Measurements from ENCODE around the gene MAMDC4.
"Not testable (repeated sequence)": the region's sequence is repeated elsewhere in the genome, so short reads cannot be mapped to it uniquely, and the experiment has no call there.

MAMDC4 gene

DNA sequence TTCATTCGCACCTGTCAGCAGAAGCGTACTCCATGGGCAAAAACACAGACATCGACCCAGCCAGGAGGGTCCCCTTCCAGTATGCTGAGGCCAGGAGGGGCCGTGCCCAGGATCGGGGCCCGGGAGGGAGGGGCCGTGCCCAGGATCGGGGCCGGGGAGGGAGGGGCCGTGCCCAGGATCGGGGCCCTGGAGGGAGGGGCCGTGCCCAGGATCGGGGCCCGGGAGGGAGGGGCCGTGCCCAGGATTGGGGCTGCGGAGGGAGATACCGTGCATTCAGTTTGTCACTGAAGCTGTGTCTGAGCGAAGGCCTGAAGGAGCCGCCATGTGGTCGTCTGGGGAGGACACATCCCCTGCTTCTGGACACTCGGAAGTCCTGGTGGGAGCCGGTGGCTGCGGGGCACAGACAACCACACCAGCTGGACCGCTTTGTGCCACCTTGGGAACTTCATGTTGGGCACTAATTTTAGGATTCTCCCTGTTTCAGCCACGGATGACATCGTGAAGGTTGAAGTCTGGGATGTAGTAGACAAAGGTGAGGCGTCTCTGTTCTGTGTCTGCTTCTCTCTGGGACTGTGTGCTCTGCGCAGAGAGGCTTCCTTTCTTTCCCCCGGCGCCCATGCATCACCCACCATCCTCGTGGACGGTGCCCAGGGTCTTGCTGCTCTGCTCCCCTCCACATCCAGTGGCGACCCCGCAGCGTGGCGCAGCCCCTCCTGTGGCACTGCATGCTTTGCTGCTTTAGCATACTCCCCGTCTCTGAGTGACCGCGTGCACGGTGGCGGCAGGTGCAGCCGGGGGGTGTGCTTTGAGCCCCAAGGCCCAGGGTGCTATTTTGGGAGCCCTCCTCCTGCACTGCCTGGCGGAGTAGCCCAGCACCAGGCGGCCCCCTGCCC is 26.6 kb upstream of the MAMDC4 start:
- DNase-seq (ENCODE audit: low read depth): no peak

DNA sequence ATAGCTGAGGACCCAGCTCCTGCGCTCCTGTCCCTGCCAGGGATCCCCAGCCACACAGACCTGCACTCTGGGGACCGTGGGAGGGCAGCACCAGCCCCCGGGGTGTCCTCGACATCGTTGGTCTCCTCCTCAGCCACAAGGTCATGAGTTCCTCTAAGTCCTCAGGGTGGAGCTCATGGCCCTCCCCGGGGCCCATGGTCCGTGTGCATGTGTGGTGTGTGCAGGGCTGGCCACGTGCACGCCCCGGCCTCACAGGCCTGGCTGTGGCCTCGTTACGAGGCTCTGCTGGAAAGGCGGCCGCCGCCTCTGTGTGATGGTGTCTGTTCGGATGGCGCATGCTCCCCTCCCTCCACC is 26.0 kb upstream of the MAMDC4 start:
- DNase-seq (ENCODE audit: low read depth): no peak

DNA sequence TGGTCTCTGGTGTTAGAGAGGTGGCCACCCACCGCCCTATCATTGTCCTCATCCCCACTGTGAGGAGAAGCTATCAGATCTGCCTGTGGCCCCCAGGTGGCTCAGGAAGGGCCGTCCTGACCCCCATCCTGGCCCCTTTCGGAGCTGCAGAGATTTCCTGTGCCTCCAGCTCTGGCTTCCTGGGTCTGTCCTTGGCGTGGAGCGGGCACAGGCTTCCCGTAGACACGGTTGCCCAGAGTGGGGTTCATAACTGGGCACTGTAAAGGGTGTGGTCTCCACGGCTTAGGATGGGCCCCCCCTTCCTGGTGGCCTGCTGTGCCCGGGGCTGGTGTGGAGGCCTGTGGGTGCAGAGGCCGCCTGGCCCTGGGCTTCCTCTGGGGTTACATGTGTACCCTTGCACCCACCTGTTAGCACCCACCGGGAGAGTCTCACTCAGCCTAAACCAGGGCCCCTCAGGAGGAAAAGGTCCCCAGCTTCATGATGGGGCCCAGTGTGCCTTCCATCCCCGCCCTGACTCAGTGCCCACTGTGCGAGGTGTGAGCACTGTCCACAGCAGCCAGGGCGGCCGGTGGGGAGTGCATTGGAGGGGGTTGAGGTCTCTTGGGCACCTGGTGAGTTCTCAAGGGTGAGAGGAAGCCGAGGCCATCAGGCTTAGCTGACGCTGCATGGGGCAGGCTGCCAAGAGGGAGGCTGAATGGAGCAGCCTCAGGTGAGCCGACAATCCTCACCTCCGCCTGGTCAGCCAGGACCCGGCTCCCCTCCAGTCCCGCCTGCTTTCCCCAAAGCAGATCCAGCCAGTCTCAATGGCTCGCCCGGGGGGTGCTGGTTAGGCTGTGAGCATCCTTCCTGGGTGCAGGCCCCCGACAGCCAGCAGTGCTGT is 25.2 kb upstream of the MAMDC4 start:
- DNase-seq (ENCODE audit: low read depth): no peak

DNA sequence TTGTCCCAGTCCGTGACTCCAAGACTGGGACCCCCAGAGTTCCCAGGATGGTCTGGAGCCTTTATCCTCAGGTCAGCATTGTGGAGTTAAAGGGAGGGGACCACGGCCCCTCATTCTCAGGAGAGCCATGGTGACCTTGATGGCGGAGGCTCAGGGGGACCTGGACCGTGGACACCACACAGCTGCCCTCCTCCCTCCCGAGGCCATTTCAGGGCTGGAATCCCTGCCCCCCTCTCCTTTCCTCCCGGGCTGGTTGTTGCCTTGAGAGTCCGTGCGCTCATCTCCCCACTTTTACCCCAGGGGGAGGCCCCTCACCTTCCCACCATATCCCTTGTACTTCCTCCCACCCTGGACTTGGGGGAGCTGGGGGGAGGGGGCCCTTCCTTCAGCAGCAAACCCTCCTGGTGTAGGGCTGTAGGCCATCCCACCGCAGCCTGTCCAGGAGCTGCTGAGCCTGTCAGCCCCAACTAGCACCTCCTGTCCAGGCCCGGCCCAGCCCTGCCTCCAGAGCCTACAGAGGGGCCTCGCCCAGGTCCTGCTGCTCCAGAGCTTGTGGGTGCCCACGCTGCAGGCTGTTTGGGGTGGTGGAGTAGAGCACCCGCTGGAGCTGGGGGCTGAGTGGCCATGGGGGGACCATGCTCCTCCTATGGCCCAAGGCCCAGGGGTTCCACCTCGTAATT is 24.2 kb upstream of the MAMDC4 start:
- DNase-seq (ENCODE audit: low read depth): no peak

DNA sequence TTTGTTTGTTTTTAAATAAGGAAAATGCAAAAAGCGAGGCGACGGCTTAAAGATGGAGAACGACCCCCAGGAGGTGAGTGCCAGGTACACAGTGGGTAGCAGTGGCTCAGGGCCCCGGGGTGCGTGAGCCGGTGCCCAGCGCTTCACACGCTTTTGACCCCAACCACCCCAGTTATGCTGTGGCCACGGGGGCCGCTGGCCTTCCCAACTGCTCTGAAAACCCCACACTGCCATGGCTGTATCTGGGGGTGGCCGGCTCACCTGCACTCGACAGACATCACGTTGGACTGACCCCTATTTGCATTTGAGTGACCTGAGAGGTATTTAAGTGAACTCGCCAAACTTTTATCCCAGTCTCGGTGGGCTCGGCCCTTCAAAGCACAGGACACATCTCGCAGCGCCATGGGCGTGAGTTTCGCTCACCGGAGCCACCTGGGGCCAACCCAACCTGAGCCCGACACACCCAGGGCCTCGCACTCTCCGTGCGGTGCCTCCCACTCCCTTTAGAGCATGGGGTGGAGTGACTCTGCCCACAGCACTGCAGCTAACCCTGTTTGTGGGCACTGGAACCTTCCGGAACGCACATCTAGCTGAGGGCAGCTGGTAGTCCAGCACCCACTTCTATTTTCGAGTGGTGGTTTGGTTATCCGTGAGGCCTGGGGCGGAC is 23.5 kb upstream of the MAMDC4 start:
- DNase-seq (ENCODE audit: low read depth): no peak

DNA sequence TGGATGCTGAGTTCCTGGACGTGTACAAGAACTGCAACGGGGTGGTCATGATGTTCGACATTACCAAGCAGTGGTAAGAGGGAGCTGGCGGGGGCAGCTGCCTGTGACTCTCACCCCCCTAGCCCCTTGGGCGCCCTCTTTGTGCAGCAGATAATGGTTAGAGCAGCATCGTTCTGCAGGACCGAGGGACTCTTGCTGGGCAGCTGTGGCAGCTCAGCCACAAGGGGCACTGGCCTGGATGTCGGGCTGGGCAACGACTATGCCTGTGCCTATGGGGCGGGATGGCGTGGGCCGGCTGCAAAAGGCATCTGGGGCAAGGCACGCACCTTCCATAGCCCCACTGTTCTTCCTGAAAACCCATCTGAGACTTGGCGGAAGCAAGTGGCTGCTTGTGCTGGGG is 22.7 kb upstream of the MAMDC4 start:
- no peak for DNase-seq (ENCODE audit: low read depth)

DNA sequence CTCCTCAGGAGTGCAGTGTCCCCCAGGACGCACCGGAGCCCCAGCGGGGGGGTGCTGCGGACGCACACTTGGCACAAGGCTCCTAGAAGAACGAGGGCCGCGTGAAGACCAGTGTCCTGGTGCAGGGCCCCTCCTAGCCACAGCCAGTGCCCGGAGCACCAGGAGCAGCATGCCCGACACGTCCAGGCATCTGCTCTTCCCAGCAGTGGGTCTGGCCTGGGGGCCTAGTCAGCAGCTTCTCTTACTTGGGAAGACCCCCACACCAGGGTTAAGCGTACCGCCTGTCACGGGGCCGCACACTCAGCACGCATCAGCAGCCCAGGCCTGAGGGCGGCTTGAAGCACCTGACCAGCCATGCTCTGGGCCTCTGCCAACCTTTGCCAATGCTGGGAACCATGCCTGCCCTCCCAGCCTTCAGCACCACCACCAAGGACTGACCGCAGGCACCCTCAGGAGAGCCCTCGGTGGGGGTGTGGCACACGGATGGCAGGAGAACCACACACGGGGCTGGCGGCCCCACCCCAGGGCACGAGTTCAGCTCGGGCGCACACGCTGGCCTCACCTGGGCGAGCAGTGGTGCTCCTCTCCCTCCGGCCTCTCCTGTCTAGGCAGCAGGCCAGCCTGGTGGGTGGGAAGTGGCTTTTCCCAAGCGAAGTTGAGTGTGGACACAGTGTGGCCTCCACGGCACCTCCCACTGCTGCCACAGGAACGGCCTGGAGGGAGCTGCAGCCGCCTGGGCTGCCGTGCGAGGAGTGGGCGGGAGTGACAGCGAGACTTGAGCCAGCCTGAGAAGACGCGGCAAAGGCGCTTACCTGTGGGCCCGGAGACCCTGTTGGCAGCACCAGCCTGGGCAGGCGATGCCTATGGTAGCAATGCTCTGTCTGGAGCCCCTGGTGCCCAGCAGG is 21.9 kb upstream of the MAMDC4 start:
- DNase-seq (ENCODE audit: low read depth): no peak

DNA sequence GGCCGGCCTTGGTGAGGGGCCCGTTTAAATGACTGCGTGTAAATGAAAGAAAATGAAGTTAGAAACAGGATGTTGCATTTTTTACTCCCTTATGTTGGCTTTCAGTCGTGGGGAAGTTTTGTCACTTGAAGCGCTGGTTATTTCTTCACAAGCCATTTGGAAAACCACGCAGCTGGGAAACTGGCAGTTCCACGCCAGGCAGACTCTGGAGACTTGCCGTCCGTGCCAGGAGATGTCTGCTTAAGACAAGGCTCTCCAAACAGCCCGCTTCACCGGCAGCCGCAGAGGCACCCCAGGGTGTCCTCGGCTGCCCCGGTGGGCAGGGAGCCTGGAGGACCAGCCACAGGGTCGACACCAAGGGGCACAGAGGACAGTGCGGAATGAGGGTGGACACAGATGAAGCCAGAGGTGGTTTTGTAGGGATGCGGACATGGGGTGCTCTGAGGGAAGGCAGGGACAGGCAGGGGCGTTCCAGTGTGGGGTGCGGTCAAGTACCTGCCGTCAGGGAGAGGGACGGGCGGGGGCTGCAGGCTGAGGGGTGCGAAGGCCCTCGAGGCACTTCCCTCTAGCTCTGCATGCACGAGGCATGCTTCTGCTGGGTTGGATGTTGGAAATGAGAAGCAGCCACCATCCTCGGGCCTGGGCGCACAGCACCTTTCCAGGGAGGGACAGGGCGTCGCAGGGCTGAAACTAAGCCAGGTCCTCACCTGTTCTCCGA is 21.0 kb upstream of the MAMDC4 start:
- no peak for DNase-seq (ENCODE audit: low read depth)

DNA sequence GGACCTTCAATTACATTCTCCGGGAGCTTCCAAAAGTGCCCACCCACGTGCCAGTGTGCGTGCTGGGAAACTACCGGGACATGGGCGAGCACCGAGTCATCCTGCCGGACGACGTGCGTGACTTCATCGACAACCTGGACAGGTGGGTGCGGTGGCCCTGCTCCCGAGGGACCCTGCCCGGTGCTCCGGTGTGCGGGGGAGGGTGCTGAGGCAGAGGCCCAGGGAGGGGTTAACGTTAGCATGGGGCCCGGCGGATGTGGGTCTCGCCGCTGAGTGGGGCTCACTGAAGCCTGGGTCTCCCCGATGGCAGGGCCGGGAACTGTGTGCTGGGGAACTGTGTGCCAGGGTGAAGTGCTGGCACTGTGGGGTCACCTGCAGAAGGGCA is 20.4 kb upstream of the MAMDC4 start:
- DNase-seq (ENCODE audit: low read depth): no peak

DNA sequence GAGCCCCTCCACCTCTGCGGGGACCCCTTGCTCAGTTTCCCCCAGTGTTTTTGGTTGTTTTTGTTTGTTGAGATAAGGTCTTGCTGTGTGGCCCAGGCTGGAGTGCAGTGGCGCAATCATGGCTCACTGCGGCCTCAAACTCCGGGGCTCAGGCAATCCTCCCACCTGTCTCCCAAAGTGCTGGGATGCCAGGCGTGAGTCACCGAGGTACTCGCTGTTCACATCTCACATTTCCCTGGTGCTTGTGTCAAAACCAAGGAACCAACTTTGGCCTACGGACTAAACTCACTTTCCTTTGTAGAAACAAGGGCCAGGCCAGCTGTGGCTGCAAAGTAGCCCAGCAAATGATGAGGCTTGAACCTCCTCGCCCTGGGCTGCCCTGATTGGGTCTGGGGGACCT is 19.6 kb upstream of the MAMDC4 start:
- DNase-seq (ENCODE audit: low read depth): no peak

DNA sequence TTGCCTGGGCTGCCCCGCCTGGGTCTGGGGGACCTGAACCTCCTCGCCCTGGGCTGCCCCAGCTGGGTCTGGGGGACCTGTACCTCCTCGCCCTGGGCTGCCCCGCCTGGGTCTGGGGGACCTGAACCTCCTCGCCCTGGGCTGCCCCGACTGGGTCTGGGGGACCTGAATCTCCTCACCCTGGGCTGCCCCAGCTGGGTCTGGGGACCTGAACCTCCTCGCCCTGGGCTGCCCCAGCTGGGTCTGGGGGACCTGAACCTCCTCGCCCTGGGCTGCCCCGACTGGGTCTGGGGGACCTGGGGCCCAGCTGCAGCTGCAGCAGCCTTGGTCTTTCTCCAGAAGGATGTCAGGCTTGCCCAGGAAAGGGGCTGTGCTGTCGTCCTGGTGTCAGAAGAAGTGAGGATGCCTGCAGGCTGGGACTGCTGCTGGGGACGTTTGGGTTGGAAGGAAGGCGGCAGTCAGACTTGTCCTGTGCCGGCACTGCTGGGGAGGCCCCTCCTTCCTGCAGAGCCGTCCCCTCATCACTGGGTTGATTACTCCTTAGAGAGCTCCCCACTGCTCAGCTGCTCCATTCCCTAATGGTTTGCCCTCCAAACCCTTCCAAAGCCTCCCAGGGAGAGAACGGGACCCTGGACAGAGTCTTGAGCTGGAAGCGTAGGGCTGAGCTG is 18.6 kb upstream of the MAMDC4 start:
- not testable (repeated sequence) for DNase-seq (ENCODE audit: low read depth)

DNA sequence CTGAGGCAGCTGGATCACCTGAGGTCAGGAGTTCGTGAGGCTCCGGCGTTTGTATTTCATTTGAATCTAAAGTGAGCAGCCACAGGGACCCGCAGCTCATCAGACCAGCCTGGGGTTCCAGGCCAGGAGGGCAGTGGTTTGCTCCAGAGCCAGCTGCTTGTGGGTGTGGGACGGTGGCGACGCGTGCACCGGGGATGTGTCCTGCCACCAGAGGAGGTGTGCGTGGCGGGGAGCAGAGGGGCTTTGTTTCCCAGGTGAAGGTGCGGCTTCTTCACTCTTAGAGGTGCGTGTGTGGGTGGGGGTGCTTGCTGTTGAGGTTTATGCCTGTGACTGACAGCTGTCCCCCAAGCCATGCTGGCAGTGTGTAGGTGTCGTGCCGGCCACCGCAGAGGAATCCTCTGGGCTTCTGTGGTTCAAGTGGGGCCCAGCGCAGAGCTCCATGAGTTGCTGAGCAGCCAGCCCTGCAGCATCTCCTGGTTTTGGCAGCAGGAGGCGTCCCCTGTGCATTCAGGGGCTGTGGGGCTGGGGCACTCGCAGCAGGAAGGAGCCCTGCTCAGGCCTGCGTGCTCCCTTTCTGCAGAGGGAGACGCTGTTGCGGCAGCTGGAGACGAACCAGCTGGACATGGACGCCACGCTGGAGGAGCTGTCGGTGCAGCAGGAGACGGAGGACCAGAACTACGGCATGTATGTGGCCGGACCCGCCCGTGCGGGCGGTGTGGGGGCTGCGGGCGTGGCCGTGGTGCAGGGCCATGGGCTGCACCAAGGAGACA is 16.8 kb upstream of the MAMDC4 start:
- no peak for DNase-seq (ENCODE audit: low read depth)

DNA sequence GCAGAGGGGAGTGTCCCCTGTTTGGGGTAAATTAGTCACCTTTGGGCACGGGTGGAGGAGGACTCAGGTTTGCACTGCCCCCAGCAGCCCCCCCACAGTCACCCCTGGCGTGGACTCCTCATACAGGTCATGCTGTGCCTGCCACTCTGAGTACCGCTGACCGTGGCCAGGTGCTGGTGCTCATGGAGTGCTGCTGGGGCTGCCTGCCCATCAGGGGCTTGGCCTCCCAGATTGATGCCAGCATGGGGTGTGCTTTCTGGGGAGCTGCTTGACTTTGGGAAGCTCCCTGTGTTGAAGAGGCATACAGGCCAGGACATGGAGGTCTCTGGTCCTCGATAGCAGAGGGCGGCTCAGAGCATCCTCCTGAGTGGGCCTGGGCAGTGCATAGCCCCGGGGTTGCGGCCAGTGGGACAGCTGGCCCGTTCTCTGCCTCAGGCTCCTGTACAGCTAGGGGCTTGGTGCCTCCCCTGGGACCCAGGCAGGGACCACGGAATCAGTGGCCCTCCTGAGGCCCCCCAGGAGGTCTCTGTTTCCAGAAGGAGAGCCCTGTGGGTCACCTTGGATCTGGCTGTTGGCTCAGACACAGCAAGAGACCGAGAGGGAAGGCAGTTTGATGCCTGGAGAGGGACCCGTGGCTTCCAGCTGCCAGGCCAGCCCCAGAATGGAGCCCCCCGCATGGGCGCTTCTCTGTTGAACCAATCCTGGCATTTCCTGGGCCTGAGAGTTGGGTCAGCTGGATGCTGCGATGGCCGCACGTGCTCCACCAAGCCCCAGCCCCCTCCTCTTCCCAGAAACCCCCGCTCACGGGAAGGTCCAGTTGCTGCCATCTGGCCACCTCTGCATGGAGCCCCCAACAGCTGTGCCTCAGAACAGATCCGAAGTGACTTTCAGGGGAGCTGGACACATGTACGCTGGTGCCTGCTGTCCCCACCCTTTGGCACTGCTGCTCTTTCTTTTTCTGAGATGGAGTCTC is 15.9 kb upstream of the MAMDC4 start:
- no peak for DNase-seq (ENCODE audit: low read depth)

DNA sequence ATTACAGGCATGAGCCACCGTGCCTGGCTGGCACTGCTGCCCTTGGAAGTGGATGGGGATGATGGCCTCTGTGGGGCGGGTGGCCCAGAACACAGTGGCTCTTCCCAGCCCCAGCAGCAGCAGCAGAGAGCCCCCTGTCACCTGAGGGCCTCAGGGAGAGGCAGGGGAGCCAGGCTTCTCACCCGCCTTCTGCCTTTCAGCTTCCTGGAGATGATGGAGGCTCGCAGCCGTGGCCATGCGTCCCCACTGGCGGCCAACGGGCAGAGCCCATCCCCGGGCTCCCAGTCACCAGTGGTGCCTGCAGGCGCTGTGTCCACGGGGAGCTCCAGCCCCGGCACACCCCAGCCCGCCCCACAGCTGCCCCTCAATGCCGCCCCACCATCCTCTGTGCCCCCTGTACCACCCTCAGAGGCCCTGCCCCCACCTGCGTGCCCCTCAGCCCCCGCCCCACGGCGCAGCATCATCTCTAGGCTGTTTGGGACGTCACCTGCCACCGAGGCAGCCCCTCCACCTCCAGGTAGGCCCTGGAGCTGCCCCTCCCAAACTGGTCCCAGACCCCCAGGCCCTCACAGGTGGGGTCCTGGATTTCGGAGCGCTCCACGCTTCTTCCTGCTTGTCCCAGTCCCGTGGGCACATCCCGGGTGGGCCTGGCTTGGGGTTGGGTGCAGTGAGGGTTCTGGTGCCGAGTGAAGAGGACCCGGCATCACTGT is 14.8 kb upstream of the MAMDC4 start:
- no peak for DNase-seq (ENCODE audit: low read depth)

DNA sequence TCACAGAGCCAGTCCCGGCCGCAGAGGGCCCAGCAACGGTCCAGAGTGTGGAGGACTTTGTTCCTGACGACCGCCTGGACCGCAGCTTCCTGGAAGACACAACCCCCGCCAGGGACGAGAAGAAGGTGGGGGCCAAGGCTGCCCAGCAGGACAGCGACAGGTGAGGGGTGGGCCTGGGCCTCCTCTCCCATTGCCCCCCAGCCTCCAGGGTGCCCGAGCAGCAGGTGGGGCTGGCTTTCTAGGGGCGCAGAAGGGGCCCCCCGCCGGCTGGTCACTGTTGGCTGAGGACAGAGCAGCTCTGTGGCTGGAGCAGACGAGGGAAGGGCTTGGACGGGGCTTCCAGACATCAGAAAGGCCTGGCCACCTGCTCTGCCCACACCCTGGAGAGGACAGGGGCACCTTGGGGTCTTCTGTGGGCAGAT is 14.3 kb upstream of the MAMDC4 start:
- not testable (repeated sequence) for DNase-seq (ENCODE audit: low read depth)

DNA sequence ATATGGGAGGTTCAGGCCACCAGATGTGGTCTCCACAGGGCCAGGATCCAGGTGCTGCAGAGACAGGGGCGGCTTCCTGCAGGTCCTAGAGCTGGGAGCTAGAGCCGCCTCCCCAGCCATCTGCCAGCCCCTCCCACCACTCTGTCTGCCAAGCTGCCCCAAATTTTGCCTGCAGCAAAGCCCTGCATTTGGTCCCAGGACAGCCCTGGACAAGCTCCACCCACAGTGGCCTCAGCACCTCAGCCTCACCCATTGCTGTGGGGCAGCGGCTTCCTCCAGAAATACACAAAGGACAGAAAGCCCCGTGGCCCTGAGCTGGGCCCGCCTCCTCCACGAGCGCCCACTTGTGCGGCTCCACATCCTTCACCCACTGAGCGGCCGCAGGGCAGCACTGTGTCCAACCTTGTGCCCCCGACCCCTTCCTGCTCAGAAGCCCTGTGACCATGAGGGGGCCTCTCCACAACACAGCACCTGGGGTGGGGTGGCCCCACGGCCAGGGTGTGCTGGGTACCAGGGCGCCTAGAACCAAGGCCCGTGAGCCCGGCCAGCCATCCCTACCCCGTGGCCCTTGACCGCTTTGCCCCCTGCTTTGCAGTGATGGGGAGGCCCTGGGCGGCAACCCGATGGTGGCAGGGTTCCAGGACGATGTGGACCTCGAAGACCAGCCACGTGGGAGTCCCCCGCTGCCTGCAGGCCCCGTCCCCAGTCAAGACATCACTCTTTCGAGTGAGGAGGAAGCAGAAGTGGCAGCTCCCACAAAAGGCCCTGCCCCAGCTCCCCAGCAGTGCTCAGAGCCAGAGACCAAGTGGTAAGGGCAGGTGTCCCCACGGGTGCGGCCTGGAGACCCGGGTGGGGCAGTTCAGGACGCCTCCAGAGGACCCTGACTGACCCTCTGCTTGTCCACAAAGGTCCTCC is 13.6 kb upstream of the MAMDC4 start:
- DNase-seq (ENCODE audit: low read depth): no peak
